Adrenal gland (tissue), 12 donors: Measurements from ENCODE around the gene KRTAP12-3. TPM values are rescaled to one million over a fixed set of nuclear protein-coding genes. Genes with fewer than 3 reads are reported as not detected.

ENCODE experiments used
- DNase-seq, 7 donors: peaks; one replicate each; pipeline ENCODE4 v3.0.0-alpha.2; 2019 to 2020
- H3K27ac ChIP-seq, 5 donors: fragments of 200-600 bp; sonication (generic) in 4 of 5; 1 replicate in 3 of 5; 2 replicates in 2 of 5; pipeline versions ENCODE4 v1.5.1 to v1.8.0; 2016 to 2020; ENCODE audit warnings: mild to moderate bottlenecking in 1 of 5
- H3K27me3 ChIP-seq: fragments of 200-600 bp; 2 replicates; pipeline ENCODE4 v1.8.0; 2021
- H3K36me3 ChIP-seq, 2 donors: fragments of 200-600 bp; replicated peaks in 1 of 2; 1 replicate in 1 of 2; 2 replicates in 1 of 2; pipeline versions ENCODE4 v1.5.1 to v1.8.0; 2018 to 2022
- H3K4me1 ChIP-seq, 2 donors: fragments of 200-600 bp; replicated peaks in 1 of 2; 1 replicate in 1 of 2; 2 replicates in 1 of 2; pipeline versions ENCODE4 v1.5.1 to v1.8.0; 2018 to 2021
- H3K4me3 ChIP-seq, 4 donors: fragments of 200-600 bp; sonication (generic) in 3 of 4; one replicate each; pipeline ENCODE4 v1.5.1; 2016 to 2018
- H3K9me3 ChIP-seq, 3 donors: fragments of 200-600 bp; sonication (generic) in 1 of 3; replicated peaks in 1 of 3; 1 replicate in 2 of 3; 2 replicates in 1 of 3; pipeline versions ENCODE4 v1.5.1 to v1.8.0; 2016 to 2021
- CTCF ChIP-seq, 6 experiments: fragments of 450-650 bp in 4 of 6; fragments of 200-600 bp in 2 of 6; sonication (generic) in 1 of 6; IDR thresholded peaks; 1 replicate in 5 of 6; 2 replicates in 1 of 6; pipeline versions ENCODE4 v1.5.1 to v1.8.0; 2016 to 2021; ENCODE audit warnings: antibody characterized with exemption in 6 of 6, mild to moderate bottlenecking in 2 of 6, moderate library complexity in 1 of 6
- POLR2A ChIP-seq, 2 donors: fragments of 450-650 bp; IDR thresholded peaks; one replicate each; pipeline ENCODE4 v1.6.1; 2017; ENCODE audit warnings: antibody characterized with exemption in 2 of 2, mild to moderate bottlenecking in 2 of 2, moderate library complexity in 1 of 2
- WGBS, 4 donors: extraction: QIAGEN DNeasy Blood & Tissue Kit in 2 of 4; methylation state at CpG; one replicate each; pipeline versions ENCODE4 v1.1.5 to v1.1.7; 2013 to 2017; 5-methylcytosine and 5-hydroxymethylcytosine counted together
- intact Hi-C, 2 donors: fragments of 100-400 bp; cut with DNase I; formaldehyde crosslinking; loops; one replicate each; pipeline versions ENCODE4 v1.14.1 to v1.15.0; 2022 to 2023
- polyA plus RNA-seq, 3 donors: library from polyadenylated mRNA; stranded (reverse); fragments of 200-250 nt in 2 of 3; fragments of 350-450 nt in 1 of 3; fragmentation: Illumina TruSeq in 1 of 3; extraction: RNeasy Lipid Tissue Mini Kit (QIAGEN cat#74804) in 1 of 3; gene quantifications; one replicate each; pipeline ENCODE4 v1.2.3, GENCODE V29; 2013 to 2014
- total RNA-seq, 9 donors: library from RNA; depleted of rRNA in 4 of 9; stranded (reverse); fragments of >200 nt in 4 of 9; fragments of 120-200 nt in 1 of 9; fragmentation: NEBNext Ultra II Directional in 1 of 9; extraction: Animal tissue kit (Norgen Biotek cat#: 25700) in 1 of 9; gene quantifications; one replicate each; pipeline versions ENCODE4 v1.1.0 to v1.2.4, GENCODE V29; 2013 to 2023
- donor health status: healthy with polysubstance abuse.
- donor health status: Bipolar disorder and iron deficiency.
- donor health status: DM: yes; HTN: yes; CAD: no.
- donor health status: DM: no; HTN: no; CAD: no.
- donor health status: DM: no; HTN: no; CAD: no.
- donor health status: DM: yes; HTN: yes; CAD: no.

KRTAP12-3 gene
- total and polyA plus RNA-seq, 12 donors = not detected

- WGBS, 4 donors = 53 to 83% (median 68%) methylated on average over 8 to 19 of the region's 19 CpGs
- intact Hi-C loops = no loop called here
- no peaks in the 10 kb centered on the region for H3K36me3 ChIP-seq
- no peak within 1 kb of the TSS for H3K4me3 ChIP-seq
- no peaks in the 10 kb centered on the region for H3K4me1 ChIP-seq
- TF ChIP-seq CTCF (IDR thresholded peaks at IDR 0.05) (no peak), POLR2A (IDR thresholded peaks at IDR 0.05) (no peak)
- no peak within 1 kb of the TSS for H3K27ac ChIP-seq
- no peak for DNase-seq
- H3K27me3 ChIP-seq = no peaks in the 10 kb centered on the region
- no peaks in the 10 kb centered on the region for H3K9me3 ChIP-seq
These were observed 8.9 kb downstream of the KRTAP12-3 start, which contains the start of gene KRTAP12-2 for GRCh38 chr21:44666401-44667320. TSS of gene KRTAP12-2 (minus strand) at chr21:44666927. CDS start at chr21:44666886, 41 bp downstream.

GRCh38 chr21:44667612-44668011, 9.9 kb downstream of the KRTAP12-3 start:
- TF ChIP-seq CTCF (IDR thresholded peaks at IDR 0.05) (no peak), POLR2A (IDR thresholded peaks at IDR 0.05) (no peak)
- intact Hi-C loops = no loop called here
- no peak for DNase-seq

GRCh38 chr21:44670642-44671432, 13.1 kb downstream of the KRTAP12-3 start:
- Histone ChIP-seq H3K27ac (no peak overlapping the region), H3K9me3 (no peaks in the 10 kb centered on the region), H3K4me3 (no peak overlapping the region), H3K36me3 (no peaks in the 10 kb centered on the region), H3K27me3 (no peaks in the 10 kb centered on the region), H3K4me1 (no peaks in the 10 kb centered on the region)
- WGBS, 4 donors = 62 to 92% (median 72%) methylated on average over 2 to 3 of the region's 3 CpGs
- no peak for TF ChIP-seq CTCF (IDR thresholded peaks at IDR 0.05)
- no peak for TF ChIP-seq POLR2A (IDR thresholded peaks at IDR 0.05)
- intact Hi-C loops = no loop called here
- DNase-seq = peak in 1 of 7 donors; percentile 17

More at GRCh38 chr21:44667612-44668011, 9.9 kb downstream of the KRTAP12-3 start:
- Histone ChIP-seq H3K9me3 (no peaks in the 10 kb centered on the region), H3K4me3 (no peak overlapping the region), H3K4me1 (no peaks in the 10 kb centered on the region), H3K27ac (no peak overlapping the region), H3K27me3 (no peaks in the 10 kb centered on the region), H3K36me3 (no peaks in the 10 kb centered on the region)
- 67 to 79% (median 68%) methylated on average over 1 of the region's 1 CpG for WGBS, 4 donors

GRCh38 chr21:44671911-44672310, 14.2 kb downstream of the KRTAP12-3 start:
- Histone ChIP-seq H3K4me3 (no peak overlapping the region), H3K4me1 (no peaks in the 10 kb centered on the region), H3K27me3 (no peaks in the 10 kb centered on the region), H3K9me3 (no peaks in the 10 kb centered on the region), H3K36me3 (no peaks in the 10 kb centered on the region), H3K27ac (no peak overlapping the region)
- DNase-seq = no peak
- intact Hi-C loops = no loop called here
- WGBS, 4 donors = 93 to 100% (median 95%) methylated on average over 1 of the region's 1 CpG
- TF ChIP-seq POLR2A (IDR thresholded peaks at IDR 0.05) = no peak
- TF ChIP-seq CTCF (IDR thresholded peaks at IDR 0.05) = no peak
